Measurements from ENCODE around the gene MRRF.

Gene MRRF

GRCh38 chr9:122302237-122303093 lies 37.8 kb downstream of the MRRF start:
- no peak for TF ChIP-seq FOXP2 (optimal IDR thresholded peaks at IDR 0.05; ENCODE audit: borderline replicate concordance, extremely low read depth, extremely low read length, insufficient read depth)
- no peak for TF ChIP-seq REST (IDR thresholded peaks at IDR 0.05; ENCODE audit: insufficient read depth in 1 of 2, low read depth in 2 of 2, low read length in 2 of 2)
- TF ChIP-seq TAF1 (IDR thresholded peaks at IDR 0.05; ENCODE audit: borderline replicate concordance, insufficient read depth, low read length) = no peak
- TF ChIP-seq SIN3A (IDR thresholded peaks at IDR 0.05; ENCODE audit: borderline replicate concordance, insufficient read depth, low read length) = no peak
- TF ChIP-seq POLR2AphosphoS5 (IDR thresholded peaks at IDR 0.05; ENCODE audit: low read depth, low read length) = no peak

GRCh38 chr9:122307061-122307460 lies 42.4 kb downstream of the MRRF start:
- TF ChIP-seq TAF1 (IDR thresholded peaks at IDR 0.05; ENCODE audit: borderline replicate concordance, insufficient read depth, low read length) = no peak
- no peak for TF ChIP-seq FOXP2 (optimal IDR thresholded peaks at IDR 0.05; ENCODE audit: borderline replicate concordance, extremely low read depth, extremely low read length, insufficient read depth)
- TF ChIP-seq REST (IDR thresholded peaks at IDR 0.05; ENCODE audit: insufficient read depth in 1 of 2, low read depth in 2 of 2, low read length in 2 of 2) = no peak
- TF ChIP-seq SIN3A (IDR thresholded peaks at IDR 0.05; ENCODE audit: borderline replicate concordance, insufficient read depth, low read length) = no peak
- no peak for TF ChIP-seq POLR2AphosphoS5 (IDR thresholded peaks at IDR 0.05; ENCODE audit: low read depth, low read length)

GRCh38 chr9:122307925-122308324 lies 43.2 kb downstream of the MRRF start:
- TF ChIP-seq POLR2AphosphoS5 (IDR thresholded peaks at IDR 0.05; ENCODE audit: low read depth, low read length) = no peak
- TF ChIP-seq REST (IDR thresholded peaks at IDR 0.05; ENCODE audit: insufficient read depth in 1 of 2, low read depth in 2 of 2, low read length in 2 of 2) = no peak
- TF ChIP-seq SIN3A (IDR thresholded peaks at IDR 0.05; ENCODE audit: borderline replicate concordance, insufficient read depth, low read length) = no peak
- no peak for TF ChIP-seq TAF1 (IDR thresholded peaks at IDR 0.05; ENCODE audit: borderline replicate concordance, insufficient read depth, low read length)
- TF ChIP-seq FOXP2 (optimal IDR thresholded peaks at IDR 0.05; ENCODE audit: borderline replicate concordance, extremely low read depth, extremely low read length, insufficient read depth) = no peak

GRCh38 chr9:122309861-122310260 lies 45.2 kb downstream of the MRRF start:
- TF ChIP-seq TAF1 (IDR thresholded peaks at IDR 0.05; ENCODE audit: borderline replicate concordance, insufficient read depth, low read length) (no peak), SIN3A (IDR thresholded peaks at IDR 0.05; ENCODE audit: borderline replicate concordance, insufficient read depth, low read length) (no peak), FOXP2 (optimal IDR thresholded peaks at IDR 0.05; ENCODE audit: borderline replicate concordance, extremely low read depth, extremely low read length, insufficient read depth) (no peak), REST (IDR thresholded peaks at IDR 0.05; ENCODE audit: insufficient read depth in 1 of 2, low read depth in 2 of 2, low read length in 2 of 2) (no peak), POLR2AphosphoS5 (IDR thresholded peaks at IDR 0.05; ENCODE audit: low read depth, low read length) (no peak)
